SK-N-SH treated with all-trans-retinoic acid at 6 μM for 48 hours (cell line): ENCODE data around the gene OBSCN.

ENCODE experiments used
- ATAC-seq: fragments of 200-7000 bp; cut with Tn5 transposase; 3 replicates; pipeline ENCODE4 v1.9.1; 2020; ENCODE audit warnings: mild to moderate bottlenecking, moderate library complexity
- ARNTL ChIP-seq: fragments of 450-650 bp; formaldehyde crosslinking; IDR thresholded peaks from 2 replicates; pipeline ENCODE4 v1.5.0; 2020; ENCODE audit warnings: low read depth, mild to moderate bottlenecking, moderate library complexity, borderline replicate concordance
- CSDC2 ChIP-seq: fragments of 250-450 bp; sonication (Bioruptor Pico); IDR thresholded peaks from 2 replicates; pipeline ENCODE4 v1.5.0; 2020; ENCODE audit warnings: mild to moderate bottlenecking, moderate library complexity
- ESRRG ChIP-seq: fragments of 250-450 bp; sonication (Bioruptor Pico); IDR thresholded peaks from 2 replicates; pipeline ENCODE4 v1.6.1; 2021; ENCODE audit warnings: mild to moderate bottlenecking
- GLIS3 ChIP-seq: fragments of 250-450 bp; sonication (Bioruptor Pico); IDR thresholded peaks from 2 replicates; pipeline ENCODE4 v1.5.0; 2020; ENCODE audit warnings: mild to moderate bottlenecking, moderate library complexity
- PPARA ChIP-seq: fragments of 250-450 bp; sonication (Bioruptor Pico); IDR thresholded peaks from 2 replicates; pipeline ENCODE4 v1.5.0; 2020; ENCODE audit warnings: mild to moderate bottlenecking, borderline replicate concordance
- RARB ChIP-seq: fragments of 250-450 bp; sonication (Bioruptor Pico); IDR thresholded peaks from 2 replicates; pipeline ENCODE4 v1.8.0; 2021; ENCODE audit warnings: mild to moderate bottlenecking, moderate library complexity
- SNAI2 ChIP-seq: fragments of 250-450 bp; sonication (Bioruptor Pico); IDR thresholded peaks from 2 replicates; pipeline ENCODE4 v1.5.0; 2020; ENCODE audit warnings: mild to moderate bottlenecking, moderate library complexity
- TCF4 ChIP-seq: fragments of 250-450 bp; sonication (Bioruptor Pico); IDR thresholded peaks from 2 replicates; pipeline ENCODE4 v1.8.0; 2021; ENCODE audit warnings: mild to moderate bottlenecking, moderate library complexity, borderline replicate concordance
- TOX ChIP-seq: fragments of 250-450 bp; sonication (Bioruptor Pico); IDR thresholded peaks from 2 replicates; pipeline ENCODE4 v1.8.0; 2021; ENCODE audit warnings: mild to moderate bottlenecking, moderate library complexity, borderline replicate concordance
- ZC3H10 ChIP-seq: fragments of 250-450 bp; sonication (Bioruptor Pico); IDR thresholded peaks from 2 replicates; pipeline ENCODE4 v1.5.1; 2021; ENCODE audit warnings: mild to moderate bottlenecking, moderate library complexity
- ZFP3 ChIP-seq: fragments of 250-450 bp; sonication (Bioruptor Pico); IDR thresholded peaks from 2 replicates; pipeline ENCODE4 v1.5.0; 2020; ENCODE audit warnings: mild to moderate bottlenecking, moderate library complexity
- ZNF565 ChIP-seq: fragments of 450-650 bp; formaldehyde crosslinking; conservative IDR thresholded peaks from 2 replicates; pipeline ENCODE4 v1.5.0; 2020; ENCODE audit warnings: low read depth, mild to moderate bottlenecking, moderate library complexity
- TF ChIP-seq, protein P1 (sequence below): fragments of 250-450 bp; sonication (Bioruptor Pico); IDR thresholded peaks from 2 replicates; pipeline ENCODE4 v1.5.1; 2020; ENCODE audit warnings: low read depth, mild to moderate bottlenecking, moderate library complexity
- TF ChIP-seq, protein P2 (sequence below): fragments of 250-450 bp; sonication (Bioruptor Pico); IDR thresholded peaks from 2 replicates; pipeline ENCODE4 v1.8.0; 2020; ENCODE audit warnings: mild to moderate bottlenecking, moderate library complexity, borderline replicate concordance
- TF ChIP-seq, protein P3 (sequence below): fragments of 250-450 bp; sonication (Bioruptor Pico); IDR thresholded peaks from 2 replicates; pipeline ENCODE4 v1.5.1; 2021; ENCODE audit warnings: mild to moderate bottlenecking, moderate library complexity
- TF ChIP-seq, protein P4 (sequence below): fragments of 250-450 bp; sonication (Bioruptor Pico); IDR thresholded peaks from 2 replicates; pipeline ENCODE4 v1.8.0; 2021; ENCODE audit warnings: low read depth, mild to moderate bottlenecking, moderate library complexity, borderline replicate concordance

Gene OBSCN

DNA sequence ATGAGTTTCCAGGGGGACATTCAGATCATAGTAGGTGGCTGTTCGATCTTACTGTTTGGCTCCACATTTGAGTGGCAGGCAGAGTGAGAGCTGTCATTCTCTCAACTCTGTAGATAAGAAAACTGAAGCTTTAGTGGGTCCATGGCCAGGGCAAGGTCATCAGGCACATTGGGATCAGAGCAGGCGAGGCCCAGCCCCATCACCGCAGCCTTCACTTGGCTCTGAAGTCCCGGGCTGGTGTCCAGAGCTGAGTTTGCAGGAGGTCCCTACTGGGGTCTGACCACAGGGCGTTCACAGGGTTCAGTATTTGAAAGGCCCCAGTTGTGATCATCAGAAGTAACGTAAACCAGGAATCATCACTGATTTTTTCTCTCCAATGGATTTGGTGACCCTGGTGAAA lies 76.7 kb downstream of the OBSCN start:
- ATAC-seq, result no peak
- TF ChIP-seq RARB (CRISPR knock-in tag) (no peak), ARNTL (CRISPR knock-in tag) (no peak), ZFP3 (CRISPR knock-in tag) (no peak), CSDC2 (CRISPR knock-in tag) (no peak), ZNF565 (CRISPR knock-in tag) (no peak), ZC3H10 (CRISPR knock-in tag) (no peak), SNAI2 (CRISPR knock-in tag) (no peak), PPARA (CRISPR knock-in tag) (no peak), TCF4 (no peak), TOX (CRISPR knock-in tag) (no peak)
- TF ChIP-seq, protein P1, sequence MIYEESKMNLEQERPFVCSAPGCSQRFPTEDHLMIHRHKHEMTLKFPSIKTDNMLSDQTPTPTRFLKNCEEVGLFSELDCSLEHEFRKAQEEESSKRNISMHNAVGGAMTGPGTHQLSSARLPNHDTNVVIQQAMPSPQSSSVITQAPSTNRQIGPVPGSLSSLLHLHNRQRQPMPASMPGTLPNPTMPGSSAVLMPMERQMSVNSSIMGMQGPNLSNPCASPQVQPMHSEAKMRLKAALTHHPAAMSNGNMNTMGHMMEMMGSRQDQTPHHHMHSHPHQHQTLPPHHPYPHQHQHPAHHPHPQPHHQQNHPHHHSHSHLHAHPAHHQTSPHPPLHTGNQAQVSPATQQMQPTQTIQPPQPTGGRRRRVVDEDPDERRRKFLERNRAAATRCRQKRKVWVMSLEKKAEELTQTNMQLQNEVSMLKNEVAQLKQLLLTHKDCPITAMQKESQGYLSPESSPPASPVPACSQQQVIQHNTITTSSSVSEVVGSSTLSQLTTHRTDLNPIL (CRISPR knock-in tag), result no peak
- TF ChIP-seq, protein P2, sequence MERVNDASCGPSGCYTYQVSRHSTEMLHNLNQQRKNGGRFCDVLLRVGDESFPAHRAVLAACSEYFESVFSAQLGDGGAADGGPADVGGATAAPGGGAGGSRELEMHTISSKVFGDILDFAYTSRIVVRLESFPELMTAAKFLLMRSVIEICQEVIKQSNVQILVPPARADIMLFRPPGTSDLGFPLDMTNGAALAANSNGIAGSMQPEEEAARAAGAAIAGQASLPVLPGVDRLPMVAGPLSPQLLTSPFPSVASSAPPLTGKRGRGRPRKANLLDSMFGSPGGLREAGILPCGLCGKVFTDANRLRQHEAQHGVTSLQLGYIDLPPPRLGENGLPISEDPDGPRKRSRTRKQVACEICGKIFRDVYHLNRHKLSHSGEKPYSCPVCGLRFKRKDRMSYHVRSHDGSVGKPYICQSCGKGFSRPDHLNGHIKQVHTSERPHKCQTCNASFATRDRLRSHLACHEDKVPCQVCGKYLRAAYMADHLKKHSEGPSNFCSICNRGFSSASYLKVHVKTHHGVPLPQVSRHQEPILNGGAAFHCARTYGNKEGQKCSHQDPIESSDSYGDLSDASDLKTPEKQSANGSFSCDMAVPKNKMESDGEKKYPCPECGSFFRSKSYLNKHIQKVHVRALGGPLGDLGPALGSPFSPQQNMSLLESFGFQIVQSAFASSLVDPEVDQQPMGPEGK (CRISPR knock-in tag), result no peak
- TF ChIP-seq, protein P3, sequence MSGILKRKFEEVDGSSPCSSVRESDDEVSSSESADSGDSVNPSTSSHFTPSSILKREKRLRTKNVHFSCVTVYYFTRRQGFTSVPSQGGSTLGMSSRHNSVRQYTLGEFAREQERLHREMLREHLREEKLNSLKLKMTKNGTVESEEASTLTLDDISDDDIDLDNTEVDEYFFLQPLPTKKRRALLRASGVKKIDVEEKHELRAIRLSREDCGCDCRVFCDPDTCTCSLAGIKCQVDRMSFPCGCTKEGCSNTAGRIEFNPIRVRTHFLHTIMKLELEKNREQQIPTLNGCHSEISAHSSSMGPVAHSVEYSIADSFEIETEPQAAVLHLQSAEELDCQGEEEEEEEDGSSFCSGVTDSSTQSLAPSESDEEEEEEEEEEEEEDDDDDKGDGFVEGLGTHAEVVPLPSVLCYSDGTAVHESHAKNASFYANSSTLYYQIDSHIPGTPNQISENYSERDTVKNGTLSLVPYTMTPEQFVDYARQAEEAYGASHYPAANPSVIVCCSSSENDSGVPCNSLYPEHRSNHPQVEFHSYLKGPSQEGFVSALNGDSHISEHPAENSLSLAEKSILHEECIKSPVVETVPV (CRISPR knock-in tag), result no peak
- TF ChIP-seq, protein P4, sequence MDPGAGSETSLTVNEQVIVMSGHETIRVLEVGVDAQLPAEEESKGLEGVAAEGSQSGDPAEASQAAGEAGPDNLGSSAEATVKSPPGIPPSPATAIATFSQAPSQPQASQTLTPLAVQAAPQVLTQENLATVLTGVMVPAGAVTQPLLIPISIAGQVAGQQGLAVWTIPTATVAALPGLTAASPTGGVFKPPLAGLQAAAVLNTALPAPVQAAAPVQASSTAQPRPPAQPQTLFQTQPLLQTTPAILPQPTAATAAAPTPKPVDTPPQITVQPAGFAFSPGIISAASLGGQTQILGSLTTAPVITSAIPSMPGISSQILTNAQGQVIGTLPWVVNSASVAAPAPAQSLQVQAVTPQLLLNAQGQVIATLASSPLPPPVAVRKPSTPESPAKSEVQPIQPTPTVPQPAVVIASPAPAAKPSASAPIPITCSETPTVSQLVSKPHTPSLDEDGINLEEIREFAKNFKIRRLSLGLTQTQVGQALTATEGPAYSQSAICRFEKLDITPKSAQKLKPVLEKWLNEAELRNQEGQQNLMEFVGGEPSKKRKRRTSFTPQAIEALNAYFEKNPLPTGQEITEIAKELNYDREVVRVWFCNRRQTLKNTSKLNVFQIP, result no peak

DNA sequence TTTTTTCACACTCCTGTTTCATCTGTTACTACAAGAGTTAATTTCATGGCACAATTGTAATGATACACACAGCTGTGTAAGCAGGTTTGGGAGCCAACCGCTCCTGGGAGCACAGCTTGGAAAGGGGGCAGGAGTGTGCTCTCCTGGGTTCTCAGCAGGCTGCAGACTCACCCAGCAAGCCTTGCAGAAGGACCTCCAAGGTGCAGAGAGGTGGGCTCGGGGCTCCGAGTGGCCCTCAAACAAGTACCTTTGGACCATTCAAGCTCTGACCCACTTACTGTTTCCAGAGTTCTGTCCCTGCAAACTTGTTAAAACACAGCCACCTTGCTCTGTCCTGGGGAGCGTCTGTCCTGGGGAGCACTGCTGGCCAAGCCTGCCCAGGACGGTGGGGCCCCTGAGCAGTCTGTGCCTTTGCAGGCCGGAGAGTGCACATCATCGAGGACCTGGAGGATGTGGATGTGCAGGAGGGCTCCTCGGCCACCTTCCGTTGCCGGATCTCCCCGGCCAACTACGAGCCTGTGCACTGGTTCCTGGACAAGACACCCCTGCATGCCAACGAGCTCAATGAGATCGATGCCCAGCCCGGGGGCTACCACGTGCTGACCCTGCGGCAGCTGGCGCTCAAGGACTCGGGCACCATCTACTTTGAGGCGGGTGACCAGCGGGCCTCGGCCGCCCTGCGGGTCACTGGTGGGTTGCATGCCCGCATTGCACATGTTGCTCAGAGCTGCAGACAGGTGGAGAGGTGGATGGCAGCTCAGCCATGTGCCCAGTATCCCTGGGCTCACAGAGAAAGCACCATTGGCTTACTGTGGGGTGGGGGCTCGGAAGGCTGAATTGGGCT lies 78.0 kb downstream of the OBSCN start:
- no peak for ATAC-seq
- TF ChIP-seq SNAI2 (CRISPR knock-in tag) (no peak), RARB (CRISPR knock-in tag) (no peak), GLIS3 (CRISPR knock-in tag) (no peak), ESRRG (CRISPR knock-in tag) (no peak)

DNA sequence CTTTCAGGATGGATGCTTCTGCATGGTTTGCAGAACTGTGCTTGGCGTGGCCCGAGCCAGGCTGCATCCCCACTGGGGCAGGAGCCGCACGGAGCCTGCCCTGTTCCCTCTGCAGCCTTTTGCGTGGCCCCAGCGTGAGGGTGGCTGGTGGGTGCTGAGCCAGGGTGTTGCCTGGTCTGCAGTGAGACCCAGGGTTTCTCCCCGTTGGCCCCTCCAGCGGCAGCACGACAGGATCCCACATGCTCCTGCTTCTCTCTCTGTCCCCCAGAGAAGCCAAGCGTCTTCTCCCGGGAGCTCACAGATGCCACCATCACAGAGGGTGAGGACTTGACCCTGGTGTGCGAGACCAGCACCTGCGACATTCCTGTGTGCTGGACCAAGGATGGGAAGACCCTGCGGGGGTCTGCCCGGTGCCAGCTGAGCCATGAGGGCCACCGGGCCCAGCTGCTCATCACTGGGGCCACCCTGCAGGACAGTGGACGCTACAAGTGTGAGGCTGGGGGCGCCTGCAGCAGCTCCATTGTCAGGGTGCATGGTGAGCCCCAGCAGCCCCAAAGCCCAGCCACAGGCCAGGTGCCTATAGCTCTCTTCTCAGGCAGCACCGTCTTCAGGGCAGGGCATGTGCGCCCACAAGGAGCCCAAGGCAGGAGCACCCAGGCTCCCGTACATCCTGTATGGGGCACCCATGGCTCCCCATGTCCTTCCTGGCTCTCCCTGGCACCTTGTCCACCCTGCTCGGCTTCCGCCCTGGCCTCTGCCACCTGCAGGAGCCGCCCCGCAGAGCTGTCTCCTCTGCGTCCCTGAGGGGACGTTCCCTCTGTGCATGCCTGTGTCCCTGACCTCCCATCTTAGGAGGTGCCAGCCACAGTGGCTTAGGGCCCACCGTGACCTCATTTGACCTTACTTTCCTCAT lies 78.9 kb downstream of the OBSCN start:
- no peak for TF ChIP-seq CSDC2 (CRISPR knock-in tag)
- no peak for TF ChIP-seq TCF4
- TF ChIP-seq GLIS3 (CRISPR knock-in tag), result no peak
- TF ChIP-seq PPARA (CRISPR knock-in tag), result no peak
- no peak for ATAC-seq

DNA sequence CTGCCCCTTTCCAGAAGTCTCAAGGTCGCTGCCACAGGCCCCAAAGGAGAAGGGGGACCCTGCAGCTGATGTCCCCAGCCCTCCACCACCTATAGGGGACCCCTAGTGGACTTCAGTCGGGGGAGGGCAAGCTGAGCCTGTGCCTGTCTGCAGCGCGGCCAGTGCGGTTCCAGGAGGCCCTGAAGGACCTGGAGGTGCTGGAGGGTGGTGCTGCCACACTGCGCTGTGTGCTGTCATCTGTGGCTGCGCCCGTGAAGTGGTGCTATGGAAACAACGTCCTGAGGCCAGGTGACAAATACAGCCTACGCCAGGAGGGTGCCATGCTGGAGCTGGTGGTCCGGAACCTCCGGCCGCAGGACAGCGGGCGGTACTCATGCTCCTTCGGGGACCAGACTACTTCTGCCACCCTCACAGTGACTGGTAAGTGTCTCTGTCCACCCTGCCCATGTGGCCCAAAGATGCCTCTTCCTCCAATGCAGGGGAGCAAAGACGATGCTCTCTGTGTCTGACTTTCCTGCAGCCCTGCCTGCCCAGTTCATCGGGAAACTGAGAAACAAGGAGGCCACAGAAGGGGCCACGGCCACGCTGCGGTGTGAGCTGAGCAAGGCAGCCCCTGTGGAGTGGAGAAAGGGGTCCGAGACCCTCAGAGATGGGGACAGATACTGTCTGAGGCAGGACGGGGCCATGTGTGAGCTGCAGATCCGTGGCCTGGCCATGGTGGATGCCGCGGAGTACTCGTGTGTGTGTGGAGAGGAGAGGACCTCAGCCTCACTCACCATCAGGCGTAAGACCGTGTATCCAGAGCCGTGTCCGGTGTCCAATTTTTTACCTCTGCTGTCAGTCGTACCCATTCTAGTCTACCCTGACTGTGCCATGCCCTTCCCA lies 79.9 kb downstream of the OBSCN start:
- no peak for ATAC-seq
- TF ChIP-seq ZFP3 (CRISPR knock-in tag), result no peak
- no peak for TF ChIP-seq ZC3H10 (CRISPR knock-in tag)
